ENCODE results near the gene CBLIF. TPM values are rescaled to one million over a fixed set of nuclear protein-coding genes. Genes with fewer than 3 reads are reported as not detected.

The CBLIF gene
- total RNA-seq, result not detected

DNA sequence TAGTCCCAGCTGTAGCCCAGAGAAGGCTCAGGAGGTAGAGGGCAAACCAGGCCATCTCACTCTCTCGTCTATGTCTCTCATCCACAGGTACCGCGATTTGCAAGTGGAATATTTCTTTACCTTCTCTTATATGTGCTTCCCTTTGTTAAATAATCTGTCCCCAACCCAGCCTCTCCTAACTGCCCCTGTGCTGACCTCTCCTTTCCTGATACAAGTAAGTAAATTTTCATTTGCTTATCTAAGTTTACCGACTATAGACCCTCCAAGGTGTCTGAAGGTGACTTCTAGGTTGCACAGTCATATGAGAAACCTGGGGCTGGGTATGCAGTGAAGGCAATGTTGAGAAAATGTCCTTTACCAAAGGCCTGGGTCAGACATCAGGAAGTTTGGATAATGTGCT lies at the start of gene CBLIF:
TSS of gene CBLIF (minus strand) at position 101 of the 400 bp plus-strand sequence. CDS start at position 55, 46 bp downstream.

GRCh38 chr11:59878575-59878974 lies 33.3 kb upstream of the CBLIF start, which contains the start of gene OOSP3:
TSS of gene OOSP3 (plus strand) at chr11:59878782. CDS start at chr11:59878809, 27 bp downstream.

DNA sequence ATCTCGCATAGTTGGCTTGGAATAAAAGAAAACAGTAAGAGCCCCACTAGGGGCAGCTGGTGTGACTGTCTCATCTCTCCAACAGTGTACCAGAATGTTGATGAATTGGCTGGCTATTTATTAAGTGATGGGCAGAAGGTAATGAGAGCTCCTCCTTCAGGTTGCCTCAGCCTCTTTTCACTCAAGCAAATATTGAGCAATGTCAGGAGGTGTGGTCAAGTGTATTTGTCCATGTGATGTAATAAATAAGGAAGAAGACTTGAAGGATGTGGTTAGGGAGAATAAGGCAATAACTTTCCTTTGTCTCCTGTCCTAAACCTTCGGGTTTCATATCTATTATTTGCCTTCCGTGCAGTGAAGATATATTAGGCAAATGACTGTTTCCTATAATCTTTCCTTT lies 21.1 kb upstream of the CBLIF start, which contains the start of gene TCN1:
TSS of gene TCN1 (minus strand) at position 91 of the 400 bp plus-strand sequence. CDS start at position 74, 17 bp downstream.

GRCh38 chr11:59810189-59810910 lies 34.9 kb downstream of the CBLIF start, which contains the start of gene MRPL16:
TSS of gene MRPL16 (minus strand) at chr11:59810778. CDS start at chr11:59810658, 120 bp downstream.

Other genes with a start within 250 kb of the CBLIF start
- gene OSBP, start 229.7 kb downstream of the CBLIF start, total RNA-seq, result 10 to 100 TPM; 28.3 to 28.9 TPM
- gene PATL1, start 176.5 kb downstream of the CBLIF start, total RNA-seq, result 10 to 100 TPM; 23.1 to 29.6 TPM
- not detected for gene OR10V1, start 131.7 kb downstream of the CBLIF start, total RNA-seq
- gene STX3, start 90.1 kb downstream of the CBLIF start, total RNA-seq, result 100 to 1,000 TPM; 133 to 167 TPM
- gene MRPL16, start 34.7 kb downstream of the CBLIF start, total RNA-seq, result 10 to 100 TPM; 49.9 to 81.9 TPM
- gene TCN1, start 21.0 kb upstream of the CBLIF start, total RNA-seq, result 10 to 100 TPM in 1 of 2 donors, 1 to 10 TPM in 1; 8.7 to 18.2 TPM
- not detected for gene OOSP3, start 33.3 kb upstream of the CBLIF start, total RNA-seq
- under 1 TPM in 1 of 2 donors, not detected in 1; 0.34 TPM for gene OOSP1, start 92.9 kb upstream of the CBLIF start, total RNA-seq
- under 1 TPM in 1 of 2 donors, not detected in 1; 0.69 TPM for gene OOSP4A, start 118.5 kb upstream of the CBLIF start, total RNA-seq
- not detected for gene OOSP4B, start 171.7 kb upstream of the CBLIF start, total RNA-seq
- gene OOSP2, start 194.9 kb upstream of the CBLIF start, total RNA-seq, result not detected
- gene MS4A3, start 211.2 kb upstream of the CBLIF start, total RNA-seq, result not detected
- gene MS4A2, start 243.2 kb upstream of the CBLIF start, total RNA-seq, result not detected